Stimulated activated CD8-positive, alpha-beta memory T cell treated with anti-CD3 and anti-CD28 coated beads, Interleukin-12 subunit alpha, Interleukin-12 subunit beta, amount 100 ng/mL, for 24 hours (primary cell): ENCODE data around the gene ZMYND19.
A peak's percentile ranks its signal among the peaks of the same experiment; 100 is the strongest.
"Not testable (repeated sequence)": the region's sequence is repeated elsewhere in the genome, so short reads cannot be mapped to it uniquely, and the experiment has no call there.

Experiments used
- DNase-seq: peaks from one replicate; pipeline ENCODE4 v3.0.0-alpha.2; 2020; ENCODE audit errors: extremely low read depth

The ZMYND19 gene

GRCh38 chr9:137556069-137556838 lies 34.1 kb downstream of the ZMYND19 start:
- DNase-seq: no peak

GRCh38 chr9:137555179-137555578 lies 35.1 kb downstream of the ZMYND19 start:
- no peak for DNase-seq

GRCh38 chr9:137554349-137554748 lies 36.0 kb downstream of the ZMYND19 start:
- DNase-seq: no peak

- not testable (repeated sequence) for DNase-seq
Measured at GRCh38 chr9:137553654-137554053, 36.7 kb downstream of the ZMYND19 start.

- DNase-seq: no peak
Measured at GRCh38 chr9:137552022-137552768, 38.1 kb downstream of the ZMYND19 start.

- DNase-seq: peak; percentile 79
Measured at GRCh38 chr9:137551264-137552021, 38.9 kb downstream of the ZMYND19 start, which contains the start of gene MRPL41. Gene MRPL41, plus strand, starts transcription at chr9:137551879. Its CDS starts 203 bp downstream, at chr9:137552082.

- DNase-seq: not testable (repeated sequence)
Measured at GRCh38 chr9:137550958-137551263, 39.4 kb downstream of the ZMYND19 start.

GRCh38 chr9:137550231-137550621 lies 40.1 kb downstream of the ZMYND19 start, which contains the start of gene PNPLA7:
Gene PNPLA7, minus strand, starts transcription at chr9:137550402. Its CDS starts 205 bp downstream, at chr9:137550197.
- DNase-seq: no peak

GRCh38 chr9:137547687-137548543 lies 42.4 kb downstream of the ZMYND19 start:
- no peak for DNase-seq

GRCh38 chr9:137545123-137545522 lies 45.2 kb downstream of the ZMYND19 start:
- DNase-seq: no peak

- no peak for DNase-seq
Measured at GRCh38 chr9:137544176-137544760, 46.0 kb downstream of the ZMYND19 start.

- DNase-seq: no peak
Measured at GRCh38 chr9:137543237-137543963, 46.9 kb downstream of the ZMYND19 start.

- DNase-seq: no peak
Measured at GRCh38 chr9:137542486-137542885, 47.8 kb downstream of the ZMYND19 start.

- DNase-seq: no peak
Measured at GRCh38 chr9:137540536-137540935, 49.8 kb downstream of the ZMYND19 start.

- DNase-seq: no peak
Measured at GRCh38 chr9:137538058-137538457, 52.3 kb downstream of the ZMYND19 start.

GRCh38 chr9:137536594-137537131 lies 53.6 kb downstream of the ZMYND19 start:
- not testable (repeated sequence) for DNase-seq

GRCh38 chr9:137535120-137535428 lies 55.2 kb downstream of the ZMYND19 start:
- no peak for DNase-seq

GRCh38 chr9:137534256-137535119 lies 55.8 kb downstream of the ZMYND19 start:
- DNase-seq: no peak

GRCh38 chr9:137532891-137533468 lies 57.3 kb downstream of the ZMYND19 start:
- not testable (repeated sequence) for DNase-seq
